Activated CD8-positive, alpha-beta memory T cell treated with anti-CD3 and anti-CD28 coated beads for 24 hours (primary cell): ENCODE data around the gene PARG.
"Not testable (repeated sequence)": the region's sequence is repeated elsewhere in the genome, so short reads cannot be mapped to it uniquely, and the experiment has no call there.

Experiments used
- DNase-seq: peaks from one replicate; pipeline ENCODE4 v3.0.0-alpha.2; 2020

Gene PARG

GRCh38 chr10:49900406-49900805 is 41.4 kb downstream of the PARG start:
- not testable (repeated sequence) for DNase-seq

DNA sequence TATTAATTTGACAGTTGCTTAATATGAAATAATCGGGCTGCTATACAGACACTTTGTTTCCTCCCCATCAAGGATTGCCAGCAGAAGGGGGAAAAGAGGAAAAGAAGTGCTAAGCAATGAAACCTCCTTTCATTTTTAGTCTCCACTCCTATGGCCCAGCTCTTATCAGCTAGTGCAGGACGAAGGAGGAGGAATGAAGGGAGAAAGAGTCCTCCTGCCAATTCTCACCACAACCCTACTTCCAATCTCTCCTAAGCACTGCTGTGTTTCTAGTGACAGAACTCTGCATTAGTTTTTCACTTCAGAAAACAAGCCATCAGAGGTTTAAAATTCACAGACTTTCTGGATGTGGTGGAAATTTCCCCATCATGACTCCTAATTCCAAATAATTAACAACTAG is 41.8 kb downstream of the PARG start:
- DNase-seq: not testable (repeated sequence)

DNA sequence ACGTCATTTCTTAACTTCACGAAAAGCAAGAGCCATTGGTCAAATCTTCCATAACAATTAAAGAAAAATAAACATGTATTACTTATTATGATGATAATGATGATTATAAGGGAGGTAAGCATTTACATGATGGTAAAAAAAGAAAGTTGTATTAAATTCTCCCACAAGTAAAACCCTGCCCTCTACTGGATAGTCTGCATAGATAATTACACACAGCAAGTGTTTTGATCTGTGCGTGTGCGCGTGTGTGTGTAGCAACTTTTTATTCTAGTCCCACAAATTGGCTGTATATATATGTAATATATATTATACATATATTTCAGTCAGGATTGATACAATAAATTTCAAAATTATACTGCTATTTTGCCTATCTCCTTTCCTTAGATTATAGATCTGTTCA is 51.8 kb downstream of the PARG start:
- DNase-seq: not testable (repeated sequence)

- DNase-seq: not testable (repeated sequence)
These were observed 57.0 kb downstream of the PARG start for GRCh38 chr10:49884739-49885331.

GRCh38 chr10:49883852-49884251 is 58.0 kb downstream of the PARG start:
- DNase-seq: not testable (repeated sequence)

DNA sequence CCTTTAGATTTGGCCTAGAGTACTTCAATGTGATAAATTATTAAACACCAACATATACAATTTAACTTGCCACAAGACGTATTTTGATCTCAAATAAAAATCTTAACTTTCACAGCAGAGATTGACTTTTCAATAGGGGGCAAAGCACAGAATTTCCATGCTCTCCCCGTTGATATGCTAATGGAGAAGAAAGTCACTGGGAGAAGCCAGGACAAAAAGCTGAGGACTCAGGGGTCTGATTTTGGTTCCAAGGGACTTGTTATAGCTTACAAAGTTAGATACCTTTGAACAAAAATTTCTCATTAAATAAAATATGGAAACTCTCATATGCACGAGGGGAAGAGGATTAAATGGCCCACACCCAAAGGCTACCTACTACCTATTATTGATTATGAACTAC is 59.5 kb downstream of the PARG start:
- not testable (repeated sequence) for DNase-seq

GRCh38 chr10:49872740-49873139 is 69.1 kb downstream of the PARG start:
- DNase-seq: not testable (repeated sequence)

GRCh38 chr10:49871462-49871861 is 70.4 kb downstream of the PARG start:
- DNase-seq: not testable (repeated sequence)

DNA sequence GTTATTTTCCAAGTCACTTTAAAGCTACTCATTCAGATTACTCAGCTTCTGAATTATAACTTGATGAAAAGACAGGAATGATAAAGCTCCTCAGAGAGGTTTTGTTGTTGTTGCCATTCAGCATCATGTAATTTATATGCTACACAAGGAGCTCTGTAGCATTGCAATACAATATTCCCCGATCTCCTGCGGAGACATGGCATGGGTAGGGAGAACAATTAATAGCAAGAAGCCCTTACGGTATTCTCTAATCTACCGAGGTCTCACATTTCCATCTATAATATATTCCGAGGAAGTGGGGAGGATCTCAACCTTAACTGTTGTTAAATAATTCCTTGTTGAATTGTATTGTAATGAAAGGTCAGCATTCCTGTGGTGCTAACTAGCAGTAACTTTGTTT is 81.9 kb downstream of the PARG start:
- DNase-seq: not testable (repeated sequence)

DNA sequence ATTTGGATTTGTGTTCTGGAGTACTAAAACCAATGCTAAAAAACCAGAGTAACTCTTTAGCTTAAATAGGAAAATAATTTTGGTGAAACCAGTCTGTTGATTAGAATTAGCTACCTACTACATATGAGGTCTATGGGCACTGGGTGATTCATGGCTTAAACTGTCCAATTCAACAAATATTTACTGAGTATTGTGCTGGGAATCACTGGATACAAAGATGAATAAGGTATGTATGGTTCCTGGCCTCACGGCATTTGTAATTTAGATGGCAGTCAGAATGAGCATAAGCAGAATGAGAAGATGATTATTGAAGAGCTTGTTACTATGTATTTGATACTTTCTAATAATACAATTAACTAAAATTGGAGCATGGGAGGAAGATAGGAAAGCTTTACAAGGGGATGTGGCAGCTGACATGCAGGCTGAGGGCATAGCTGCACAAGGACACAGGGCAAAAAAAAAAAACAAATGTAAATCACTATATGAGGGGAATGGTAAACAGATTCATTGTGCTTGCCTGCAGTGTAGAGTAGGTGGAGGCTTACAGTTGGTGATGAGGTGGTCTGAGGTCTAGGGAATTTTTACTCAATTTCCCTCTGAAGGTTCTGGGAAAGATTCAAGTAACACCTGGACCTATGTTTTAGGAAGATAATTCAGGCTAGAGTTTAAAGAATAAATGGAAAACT is 83.0 kb downstream of the PARG start:
- not testable (repeated sequence) for DNase-seq

GRCh38 chr10:49849520-49849919 is 92.3 kb downstream of the PARG start:
- not testable (repeated sequence) for DNase-seq

GRCh38 chr10:49844775-49845595 is 96.8 kb downstream of the PARG start:
- no peak for DNase-seq

- not testable (repeated sequence) for DNase-seq
These were observed 99.5 kb downstream of the PARG start for GRCh38 chr10:49842333-49842628.

- DNase-seq: no peak
These were observed 100.1 kb downstream of the PARG start for GRCh38 chr10:49841615-49842332.

- DNase-seq: no peak
These were observed 104.1 kb downstream of the PARG start for GRCh38 chr10:49837685-49838084.

DNA sequence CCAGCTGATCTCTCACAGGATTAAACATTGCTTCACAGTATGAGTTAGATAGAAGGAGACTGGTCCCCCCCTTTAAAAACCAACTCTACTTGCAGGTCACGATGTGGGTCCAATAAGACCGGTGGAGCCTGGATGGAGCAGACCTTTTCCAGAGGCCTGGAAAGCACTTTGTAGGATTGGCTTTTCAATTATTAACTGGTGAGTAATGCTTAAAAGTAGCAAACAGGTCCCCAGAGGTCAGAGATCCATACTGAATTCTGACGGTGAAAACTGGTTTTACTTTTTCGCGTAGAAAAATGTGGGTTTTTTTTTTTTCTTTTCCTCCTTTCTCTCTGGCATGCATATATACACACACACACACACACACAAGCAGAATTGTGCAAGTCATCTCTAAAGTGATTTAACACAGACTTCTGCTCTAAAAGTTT is 104.8 kb downstream of the PARG start:
- DNase-seq: no peak

DNA sequence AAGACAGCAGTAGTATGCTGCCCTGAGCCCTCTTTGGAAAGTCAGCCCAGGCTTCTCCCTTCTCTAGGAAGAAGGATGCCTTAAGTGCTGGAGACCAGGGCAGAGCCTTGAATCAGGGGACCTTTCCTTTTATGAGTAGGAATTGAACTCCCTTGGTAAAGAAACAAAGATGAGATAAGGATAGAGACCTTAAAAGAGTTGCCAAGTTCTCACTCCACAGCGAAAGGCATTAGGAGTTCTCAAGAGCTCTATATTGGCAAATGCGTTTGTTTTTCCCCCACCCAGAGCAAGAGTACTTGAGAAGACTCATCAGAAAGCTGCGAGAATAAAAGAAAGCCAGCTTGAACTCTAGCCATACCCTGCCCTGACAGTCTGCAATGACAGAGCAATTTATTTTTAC is 106.9 kb downstream of the PARG start:
- DNase-seq: no peak

- DNase-seq: no peak
These were observed 107.6 kb downstream of the PARG start for GRCh38 chr10:49834201-49834600.

DNA sequence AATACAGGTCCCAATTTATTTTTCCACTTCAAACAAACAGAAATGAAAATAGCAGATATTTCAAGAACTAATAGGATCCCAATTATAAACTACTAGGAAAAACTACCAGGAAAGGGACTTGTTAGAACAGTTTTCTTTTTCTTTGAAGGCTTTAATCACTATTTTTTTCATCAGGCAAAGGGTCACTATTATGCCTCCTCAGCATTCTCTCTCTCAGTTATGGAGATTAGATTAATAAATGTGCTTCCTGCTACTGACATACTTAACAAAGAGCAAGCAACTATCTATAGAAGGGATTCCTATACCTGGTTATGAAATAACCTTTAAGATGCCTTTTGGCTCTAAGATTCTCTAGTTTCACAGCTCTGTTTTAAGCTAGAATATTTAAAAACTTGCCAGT is 108.7 kb downstream of the PARG start:
- DNase-seq: no peak

- DNase-seq: no peak
These were observed 110.3 kb downstream of the PARG start for GRCh38 chr10:49831352-49832035.

DNA sequence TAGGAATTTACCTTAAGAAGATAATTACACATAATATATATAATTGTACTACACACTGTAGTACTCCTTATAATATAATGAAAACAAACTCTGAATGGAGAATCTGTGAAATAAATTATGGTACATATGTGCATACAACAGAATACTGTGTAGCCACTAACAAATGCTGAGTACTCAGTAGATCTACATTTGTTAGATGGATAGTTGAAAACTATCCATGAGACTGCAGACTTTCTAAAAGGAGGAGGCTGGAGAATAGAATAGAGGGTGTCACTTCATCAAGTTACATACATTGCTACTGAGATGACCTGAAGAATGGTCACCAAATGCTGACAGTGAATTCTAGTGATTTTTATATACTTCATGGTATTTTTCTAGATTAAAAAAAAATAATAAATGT is 111.0 kb downstream of the PARG start:
- DNase-seq: no peak

GRCh38 chr10:49830016-49830415 is 111.8 kb downstream of the PARG start:
- no peak for DNase-seq

DNA sequence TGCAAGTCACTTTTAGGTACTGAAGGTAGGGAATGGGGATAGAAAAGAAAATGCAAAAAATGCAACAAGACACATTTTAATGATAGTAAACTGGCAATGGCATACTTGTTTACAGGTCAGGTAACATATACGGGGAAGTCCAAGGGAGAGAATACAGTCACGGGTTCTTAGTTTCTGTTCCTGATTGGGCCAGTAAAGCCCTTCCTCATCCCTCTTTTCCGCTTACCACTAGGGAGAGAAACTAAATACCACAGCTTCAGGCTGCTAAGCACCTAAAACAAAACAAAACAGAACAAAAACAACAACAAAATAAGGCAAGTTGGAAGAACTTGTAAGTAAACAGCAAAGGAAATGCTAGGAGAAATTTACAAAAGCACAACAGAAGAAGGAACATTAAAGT is 114.5 kb downstream of the PARG start:
- no peak for DNase-seq
